ENCODE measurements around the gene MAPT. TPM values are rescaled to one million over a fixed set of nuclear protein-coding genes. Genes with fewer than 3 reads are reported as not detected.

MAPT gene
- polyA plus RNA-seq, 1 donor = 8.2 TPM

- no peak for DNase-seq
Observed at GRCh38 chr17:46061435-46061834, 167.1 kb downstream of the MAPT start.

GRCh38 chr17:46063241-46063640 is 168.9 kb downstream of the MAPT start:
- no peak for DNase-seq

- no peak for DNase-seq
Observed at GRCh38 chr17:46064460-46064859, 170.1 kb downstream of the MAPT start.

- no peak for DNase-seq
Observed at GRCh38 chr17:46071796-46072195, 177.4 kb downstream of the MAPT start.

- DNase-seq = no peak
Observed at GRCh38 chr17:46072998-46073397, 178.6 kb downstream of the MAPT start.

DNA sequence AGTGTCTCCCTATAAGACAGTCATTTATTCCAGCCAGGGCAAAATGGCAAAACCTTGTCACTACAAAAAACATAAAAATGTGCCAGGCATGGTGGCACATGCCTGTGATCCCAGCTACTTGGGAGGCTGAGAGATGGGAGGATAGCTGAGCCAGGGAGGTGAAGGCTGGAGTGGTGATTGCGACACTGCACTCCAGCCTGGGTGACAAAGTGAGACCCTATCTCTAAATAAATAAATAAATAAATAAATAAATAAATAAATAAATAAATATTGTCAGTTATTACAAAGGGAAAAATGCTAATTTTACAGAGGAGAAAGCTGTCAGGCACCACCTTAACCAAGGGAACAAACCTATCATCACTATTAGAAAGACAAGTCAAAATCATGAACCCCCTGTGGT is 180.2 kb downstream of the MAPT start:
- DNase-seq = no peak

Other genes with a start within 250 kb of the MAPT start
- not detected for gene CRHR1, start 110.2 kb upstream of the MAPT start, polyA plus RNA-seq (ENCODE audit: insufficient read length)
- not detected for gene SPPL2C, start 49.7 kb upstream of the MAPT start, polyA plus RNA-seq (ENCODE audit: insufficient read length)
- gene STH, start 104.7 kb downstream of the MAPT start, polyA plus RNA-seq (ENCODE audit: insufficient read length) = not detected